Urinary bladder (tissue), 4 donors: ENCODE data around the gene ZC3H14. TPM values are rescaled to one million over a fixed set of nuclear protein-coding genes. Genes with fewer than 3 reads are reported as not detected.

Source experiments
- DNase-seq: peaks from one replicate; pipeline ENCODE4 v3.0.0-alpha.2; 2015; ENCODE audit errors: extremely low spot score
- H3K27ac ChIP-seq: one replicate; pipeline ENCODE4 v1.5.1; 2013; ENCODE audit warnings: low read depth, mild to moderate bottlenecking, moderate library complexity
- H3K36me3 ChIP-seq: one replicate; pipeline ENCODE4 v1.6.1; 2013; ENCODE audit warnings: mild to moderate bottlenecking, moderate library complexity; ENCODE audit not compliant: insufficient read depth
- H3K4me1 ChIP-seq: one replicate; pipeline ENCODE4 v1.6.1; 2013; ENCODE audit warnings: mild to moderate bottlenecking, moderate library complexity; ENCODE audit not compliant: insufficient read depth
- H3K4me3 ChIP-seq: one replicate; pipeline ENCODE4 v1.5.1; 2013; ENCODE audit warnings: low read depth, low read length
- WGBS: extraction: QIAGEN DNeasy Blood & Tissue Kit; methylation state at CpG from one replicate; pipeline ENCODE4 v1.1.7; 2013; 5-methylcytosine and 5-hydroxymethylcytosine counted together
- polyA plus RNA-seq: library from polyadenylated mRNA; stranded (reverse); fragments of 200-250 nt; gene quantifications from one replicate; pipeline ENCODE4 v1.2.3, GENCODE V29; 2013
- small RNA-seq: library from RNA; depleted of rRNA; stranded (forward); fragments of <200 nt; gene quantifications from one replicate; pipeline ENCODE3, GENCODE V24; 2014
- total RNA-seq: library from RNA; depleted of rRNA; stranded (reverse); fragments of >200 nt; gene quantifications from one replicate; pipeline ENCODE4 v1.2.3, GENCODE V29; 2014
- donor health status: healthy with polysubstance abuse.
- donor health status: healthy.

Gene ZC3H14
- total and polyA plus RNA-seq, 2 donors, result 33.8 to 66.4 TPM

DNA sequence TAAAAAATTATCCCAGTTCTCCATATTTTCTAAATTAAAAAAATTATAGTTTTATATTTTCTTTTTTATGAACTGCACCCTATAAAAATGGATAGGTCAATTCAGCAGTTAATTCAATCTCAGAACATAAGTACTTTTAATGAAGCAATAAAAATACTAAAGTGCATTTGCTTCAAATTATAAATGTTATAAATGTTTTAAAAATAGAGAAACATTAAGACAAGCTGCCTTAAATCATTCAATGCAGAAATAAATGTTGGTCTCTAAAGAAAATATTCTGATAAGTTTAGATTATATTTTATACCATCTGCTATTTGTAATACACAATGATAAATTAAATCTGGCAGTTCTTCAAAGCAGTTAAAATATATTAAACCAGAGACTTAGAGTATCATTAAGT lies 65.6 kb downstream of the ZC3H14 start:
- H3K36me3 ChIP-seq, result no peaks in the 10 kb centered on the region
- no peak overlapping the region for H3K4me3 ChIP-seq
- H3K4me1 ChIP-seq, result no peaks in the 10 kb centered on the region
- no peak overlapping the region for H3K27ac ChIP-seq
- no peak for DNase-seq

GRCh38 chr14:88630565-88630964 lies 67.7 kb downstream of the ZC3H14 start:
- DNase-seq, result no peak
- no peaks in the 10 kb centered on the region for H3K36me3 ChIP-seq
- WGBS, result 51% methylated on average over 6 of the region's 6 CpGs
- no peaks in the 10 kb centered on the region for H3K4me1 ChIP-seq
- H3K4me3 ChIP-seq, result no peak overlapping the region
- H3K27ac ChIP-seq, result no peak overlapping the region

- WGBS, result 62% methylated on average over 3 of the region's 3 CpGs
- H3K4me1 ChIP-seq, result no peaks in the 10 kb centered on the region
- no peak overlapping the region for H3K27ac ChIP-seq
- H3K36me3 ChIP-seq, result no peaks in the 10 kb centered on the region
- DNase-seq, result no peak
- H3K4me3 ChIP-seq, result no peak overlapping the region
These were observed 68.3 kb downstream of the ZC3H14 start for GRCh38 chr14:88631091-88631490.

- H3K27ac ChIP-seq, result no peak overlapping the region
- no peaks in the 10 kb centered on the region for H3K4me1 ChIP-seq
- DNase-seq, result no peak
- H3K4me3 ChIP-seq, result no peak overlapping the region
- no peaks in the 10 kb centered on the region for H3K36me3 ChIP-seq
- 68% methylated on average over 2 of the region's 2 CpGs for WGBS
These were observed 69.7 kb downstream of the ZC3H14 start for GRCh38 chr14:88632512-88632911.

GRCh38 chr14:88639221-88639620 lies 76.4 kb downstream of the ZC3H14 start:
- 61% methylated on average over 1 of the region's 1 CpG for WGBS
- no peak for DNase-seq
- Histone ChIP-seq H3K27ac (no peak overlapping the region), H3K4me1 (no peaks in the 10 kb centered on the region), H3K36me3 (no peaks in the 10 kb centered on the region), H3K4me3 (no peak overlapping the region)

GRCh38 chr14:88660056-88660455 lies 97.2 kb downstream of the ZC3H14 start:
- no peak for DNase-seq
- Histone ChIP-seq H3K4me1 (no peaks in the 10 kb centered on the region), H3K27ac (no peak overlapping the region), H3K4me3 (no peak overlapping the region), H3K36me3 (no peaks in the 10 kb centered on the region)
- WGBS, result 88% methylated on average over 5 of the region's 5 CpGs

GRCh38 chr14:88667555-88668273 lies 104.9 kb downstream of the ZC3H14 start:
- H3K27ac ChIP-seq, result no peak overlapping the region

DNA sequence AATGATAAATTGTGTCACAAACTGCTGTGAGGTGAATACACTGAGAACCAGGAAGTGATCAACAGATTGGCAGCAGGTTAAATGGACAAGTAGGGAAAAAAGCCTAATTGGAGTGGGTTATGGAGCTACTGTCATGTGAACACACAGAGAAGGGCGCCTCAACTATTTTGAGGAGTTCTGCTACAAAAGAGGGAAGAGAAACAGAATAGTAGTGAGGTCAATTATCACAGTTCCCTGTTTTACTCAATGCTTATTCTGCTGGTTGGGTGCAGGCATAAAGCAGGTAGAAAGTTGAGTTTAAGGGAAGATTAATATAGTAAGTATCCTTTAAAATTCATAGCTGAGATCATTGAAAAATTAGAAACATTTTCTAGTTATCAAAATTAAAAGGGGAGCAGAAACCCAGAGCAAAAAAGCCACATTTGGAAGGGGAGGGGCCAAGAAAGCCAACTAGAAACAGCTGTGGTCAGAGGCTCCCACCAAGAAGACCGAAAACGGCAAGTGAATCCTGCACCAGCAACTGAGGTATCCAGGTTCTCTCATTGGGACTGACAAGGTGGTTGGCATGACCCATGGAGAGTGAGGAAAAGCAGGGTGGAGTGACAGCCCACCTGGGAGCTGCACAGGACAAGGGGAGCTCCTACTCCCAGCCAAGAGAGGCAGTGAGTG lies 105.7 kb downstream of the ZC3H14 start:
- Histone ChIP-seq H3K36me3 (no peaks in the 10 kb centered on the region), H3K4me3 (no peak overlapping the region), H3K27ac (no peak overlapping the region), H3K4me1 (no peaks in the 10 kb centered on the region)
- DNase-seq, result no peak
- 84% methylated on average over 3 of the region's 3 CpGs for WGBS

More at GRCh38 chr14:88667555-88668273, 104.9 kb downstream of the ZC3H14 start:
- Histone ChIP-seq H3K4me3 (no peak overlapping the region), H3K4me1 (no peaks in the 10 kb centered on the region), H3K36me3 (no peaks in the 10 kb centered on the region)
- DNase-seq, result peak; percentile 39
- 38% methylated on average over 4 of the region's 4 CpGs for WGBS

- H3K36me3 ChIP-seq, result no peaks in the 10 kb centered on the region
- 53% methylated on average over 4 of the region's 4 CpGs for WGBS
- H3K4me1 ChIP-seq, result no peaks in the 10 kb centered on the region
- no peak for DNase-seq
- H3K4me3 ChIP-seq, result no peak overlapping the region
- H3K27ac ChIP-seq, result no peak overlapping the region
These were observed 106.5 kb downstream of the ZC3H14 start for GRCh38 chr14:88669346-88669745.

Small RNA genes lying within 50 kb of the gene (small RNA-seq; reads per million reads assigned to genes)
- gene RNU4-22P, result not detected

Other genes with a start within 250 kb of the ZC3H14 start
- gene KCNK10, start 239.8 kb upstream of the ZC3H14 start, total RNA-seq, result 1.1 TPM
- gene KCNK10, start 239.8 kb upstream of the ZC3H14 start, polyA plus RNA-seq, result 0.06 TPM
- 46.8 TPM for gene SPATA7, start 177.4 kb upstream of the ZC3H14 start, total RNA-seq
- 7.7 TPM for gene SPATA7, start 177.4 kb upstream of the ZC3H14 start, polyA plus RNA-seq
- 22.4 TPM for gene PTPN21, start 8.0 kb upstream of the ZC3H14 start, total RNA-seq
- 14.5 TPM for gene PTPN21, start 8.0 kb upstream of the ZC3H14 start, polyA plus RNA-seq
- 7.0 TPM for gene EML5, start 229.9 kb downstream of the ZC3H14 start, total RNA-seq
- gene EML5, start 229.9 kb downstream of the ZC3H14 start, polyA plus RNA-seq, result 0.60 TPM